CD4-positive, alpha-beta T cell (primary cell): ENCODE results near the gene CNPY2. TPM values are rescaled to one million over a fixed set of nuclear protein-coding genes. Genes with fewer than 3 reads are reported as not detected.
A peak's percentile ranks its signal among the peaks of the same experiment; 100 is the strongest.

Source experiments
- ATAC-seq: fragments of 200-7000 bp; cut with Tn5 transposase; one replicate; pipeline ENCODE4 v1.10.0; 2022; ENCODE audit warnings: mild to moderate bottlenecking; ENCODE audit not compliant: poor library complexity
- CTCF ChIA-PET: fragments of 350-600 bp; sonication (Branson Sonifier 250); formaldehyde crosslinking; loops from one replicate; lab custom pipeline; 2021; ENCODE audit warnings: antibody characterized with exemption, inconsistent platforms; lab: Charles Lee
- POLR2A ChIA-PET: fragments of 350-600 bp; sonication (Branson Sonifier 250); formaldehyde crosslinking; loops from one replicate; lab custom pipeline; 2021; ENCODE audit warnings: antibody characterized with exemption, inconsistent platforms; lab: Charles Lee
- DNase-seq, 14 experiments: peaks; one replicate each; pipeline ENCODE4 v3.0.0-alpha.2; 2013 to 2020; ENCODE audit warnings: mixed read lengths in 2 of 14
- H3K27ac ChIP-seq, 2 donors: one replicate each; pipeline versions ENCODE4 v1.5.1 to v1.7.0; 2013; ENCODE audit warnings: low read length in 2 of 2, low read depth in 1 of 2, mild to moderate bottlenecking in 1 of 2
- H3K27me3 ChIP-seq, 2 experiments: 1 replicate in 1 of 2; 2 replicates in 1 of 2; pipeline versions ENCODE4 v1.6.1 to v1.7.0; 2013; ENCODE audit warnings: low read length in 2 of 2, control low read depth in 1 of 2, mild to moderate bottlenecking in 1 of 2, moderate library complexity in 1 of 2; ENCODE audit not compliant: insufficient read depth in 2 of 2, control insufficient read depth in 1 of 2
- H3K36me3 ChIP-seq: one replicate; pipeline ENCODE4 v1.6.1; 2013; ENCODE audit warnings: low read length, control low read depth; ENCODE audit not compliant: insufficient read depth
- H3K4me1 ChIP-seq: one replicate; pipeline ENCODE4 v1.6.1; 2013; ENCODE audit warnings: low read length, control low read depth; ENCODE audit not compliant: insufficient read depth
- H3K4me3 ChIP-seq: one replicate; pipeline ENCODE4 v1.5.1; 2013; ENCODE audit warnings: mild to moderate bottlenecking, low read length, moderate library complexity
- H3K9me3 ChIP-seq, 2 experiments: 1 replicate in 1 of 2; 2 replicates in 1 of 2; pipeline versions ENCODE4 v1.6.1 to v1.7.0; 2013; ENCODE audit warnings: low read length in 2 of 2, mild to moderate bottlenecking in 2 of 2, control low read depth in 1 of 2, moderate library complexity in 1 of 2; ENCODE audit not compliant: control insufficient read depth in 1 of 2, insufficient read depth in 1 of 2
- H3K27ac Mint-ChIP-seq: one replicate; pipeline ENCODE4 v1.8.0; 2020; ENCODE audit warnings: mixed read lengths
- H3K27me3 Mint-ChIP-seq: one replicate; pipeline ENCODE4 v1.8.0; 2021; ENCODE audit warnings: mixed read lengths
- H3K36me3 Mint-ChIP-seq: one replicate; pipeline ENCODE4 v1.8.0; 2021; ENCODE audit warnings: low read depth, mixed read lengths
- H3K4me1 Mint-ChIP-seq: one replicate; pipeline ENCODE4 v1.8.0; 2021; ENCODE audit warnings: low read depth, mixed read lengths
- H3K4me3 Mint-ChIP-seq: one replicate; pipeline ENCODE4 v1.8.0; 2020; ENCODE audit warnings: mild to moderate bottlenecking, mixed read lengths
- H3K9me3 Mint-ChIP-seq: one replicate; pipeline ENCODE4 v1.8.0; 2020; ENCODE audit warnings: mixed read lengths
- CTCF ChIP-seq: fragments of 200-600 bp; IDR thresholded peaks from one replicate; pipeline ENCODE4 v1.8.0; 2022; ENCODE audit warnings: antibody characterized with exemption, mild to moderate bottlenecking
- intact Hi-C, 2 experiments: fragments of 100-400 bp; cut with DNase I in 1 of 2; cut with micrococcal nuclease in 1 of 2; formaldehyde crosslinking; loops; one replicate each; pipeline versions ENCODE4 v1.15.1 to v1.9.0; 2023 to 2025; cut with DNase I, micrococcal nuclease
- total RNA-seq, 174 experiments: library from RNA in 2 of 174; stranded (reverse) in 2 of 174; gene quantifications; one replicate each; pipeline ENCODE4 v1.2.3 and lab custom pipeline; 2021 to 2026

CNPY2 gene
- total RNA-seq, 2 experiments from 2014 or later = 30.5 to 33.4 TPM

DNA sequence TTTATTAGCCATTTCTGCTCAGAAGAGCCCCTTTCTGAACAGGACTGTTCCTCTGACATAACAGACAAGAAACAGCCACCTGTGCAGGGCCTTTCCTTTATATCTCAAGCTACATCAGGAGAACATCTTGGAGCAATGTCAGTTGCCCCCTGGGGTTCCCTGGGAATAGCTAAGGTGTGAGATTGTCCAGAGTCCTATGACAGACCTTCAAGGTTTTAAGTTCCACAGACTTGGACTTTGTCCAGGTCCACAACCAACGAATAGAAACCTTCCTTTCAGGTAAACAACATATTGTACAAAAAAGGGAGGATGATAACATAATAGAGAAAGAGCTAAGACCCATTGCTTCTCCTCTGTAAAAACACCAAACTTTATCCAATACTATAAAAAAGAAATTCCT, 25.8 kb upstream of the CNPY2 start:
- no peak for DNase-seq
- Mint-ChIP-seq H3K36me3 (peaks cover 60% of the 10 kb centered on the region), H3K4me1 (peaks cover 44% of the 10 kb centered on the region), H3K9me3 (no peaks in the 10 kb centered on the region), H3K27ac (peak overlapping the region; percentile 75), H3K4me3 (no peak overlapping the region), H3K27me3 (no peaks in the 10 kb centered on the region)
- ATAC-seq = no peak
- no peak overlapping the region for H3K4me3 ChIP-seq
- H3K27me3 ChIP-seq = no peaks in the 10 kb centered on the region
- H3K36me3 ChIP-seq = peaks cover 45% of the 10 kb centered on the region
- POLR2A ChIA-PET = interaction anchor here (1.1 to 4.3 kb wide), 3 partner anchors 17 to 83 kb away, joined by 3 to 33 read pairs (median 9); partner anchors contain the start of genes CNPY2 and STAT2
- intact Hi-C loops = no loop called here
- no peaks in the 10 kb centered on the region for H3K9me3 ChIP-seq
- peaks cover 37% of the 10 kb centered on the region for H3K4me1 ChIP-seq
- TF ChIP-seq CTCF = no peak
- peak overlapping the region; percentile 44 to 52 for H3K27ac ChIP-seq
- CTCF ChIA-PET = interaction anchor here (0.8 to 0.9 kb wide), 2 partner anchors 19 to 25 kb away, joined by 4 read pairs; partner anchors contain the start of genes CNPY2 and STAT2

GRCh38 chr12:56339158-56339422, 23.3 kb upstream of the CNPY2 start:
- POLR2A ChIA-PET = interaction anchor here (0.6 to 3.4 kb wide), 21 partner anchors 9 to 1139 kb away, joined by 3 to 150 read pairs (median 5); partner anchors contain the start of genes CNPY2, RAB5B, RNF41 and SMARCC2
- no peaks in the 10 kb centered on the region for H3K9me3 ChIP-seq
- no peak for TF ChIP-seq CTCF
- H3K4me1 ChIP-seq = peaks cover 42% of the 10 kb centered on the region
- H3K4me1 Mint-ChIP-seq = peaks cover 56% of the 10 kb centered on the region
- H3K36me3 ChIP-seq = peaks cover 31% of the 10 kb centered on the region
- peak overlapping the region; percentile 66 for H3K4me3 ChIP-seq
- peak overlapping the region; percentile 93 for H3K27ac Mint-ChIP-seq
- H3K27me3 ChIP-seq = no peaks in the 10 kb centered on the region
- CTCF ChIA-PET = interaction anchor here (1.2 to 1.7 kb wide), 5 partner anchors 21 to 125 kb away, joined by 3 to 10 read pairs (median 4); partner anchors contain the start of genes CNPY2, COQ10A and STAT2
- peak overlapping the region; percentile 90 to 96 for H3K27ac ChIP-seq
- intact Hi-C loops = loop anchor here (1.0 to 2.0 kb wide), 2 partner anchors 20 to 22 kb away; no protein-coding TSS in a partner anchor
- ATAC-seq (no peak), DNase-seq (peak in 1 of 14 experiments; percentile 11)
- peak overlapping the region; percentile 90 for H3K4me3 Mint-ChIP-seq
- H3K9me3 Mint-ChIP-seq = no peaks in the 10 kb centered on the region
- peaks cover 44% of the 10 kb centered on the region for H3K36me3 Mint-ChIP-seq
- no peaks in the 10 kb centered on the region for H3K27me3 Mint-ChIP-seq

DNA sequence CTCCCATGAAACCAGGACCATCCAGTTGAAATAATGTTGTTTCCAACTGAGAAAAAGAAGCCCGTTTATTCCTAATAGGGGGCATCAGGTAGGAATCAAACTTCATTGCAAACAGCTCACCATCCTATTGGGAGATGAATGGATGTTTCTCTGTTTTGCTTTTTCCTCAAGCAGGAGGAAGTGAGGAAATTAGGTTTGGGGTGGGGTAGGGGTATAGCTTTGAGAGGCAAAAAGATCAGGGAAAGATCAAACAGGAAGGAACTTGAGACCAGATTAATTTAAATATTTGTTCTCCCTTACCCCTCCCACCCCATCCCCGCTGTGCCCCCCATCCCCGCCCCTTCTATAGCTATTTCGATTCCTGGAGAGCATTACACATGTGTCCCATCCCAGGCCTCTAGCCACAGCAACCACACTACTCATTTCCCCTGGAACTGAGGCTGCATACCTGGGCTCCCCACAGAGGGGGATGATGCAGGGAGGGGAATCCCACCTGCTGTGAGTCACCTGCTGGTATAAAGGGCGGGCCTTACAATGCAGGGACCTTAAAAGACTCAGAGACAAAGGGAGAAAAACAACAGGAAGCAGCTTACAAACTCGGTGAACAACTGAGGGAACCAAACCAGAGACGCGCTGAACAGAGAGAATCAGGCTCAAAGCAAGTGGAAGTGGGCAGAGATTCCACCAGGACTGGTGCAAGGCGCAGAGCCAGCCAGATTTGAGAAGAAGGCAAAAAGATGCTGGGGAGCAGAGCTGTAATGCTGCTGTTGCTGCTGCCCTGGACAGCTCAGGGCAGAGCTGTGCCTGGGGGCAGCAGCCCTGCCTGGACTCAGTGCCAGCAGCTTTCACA, 22.7 kb upstream of the CNPY2 start, which contains the start of gene IL23A:
IL23A (plus strand) TSS at position 577 of the 850 bp plus-strand sequence; CDS start at position 738, 161 bp downstream.
- H3K4me3 ChIP-seq = peak within 1 kb of the TSS; percentile 66
- CTCF ChIA-PET = interaction anchor here (1.2 to 1.7 kb wide), 6 partner anchors 8 to 126 kb away, joined by 3 to 10 read pairs (median 4); partner anchors contain the start of genes CNPY2, COQ10A and STAT2
- intact Hi-C loops = loop anchor here (1.0 to 2.0 kb wide), 4 partner anchors 21 to 127 kb away; partner anchors contain the start of gene STAT2 (in 1 of the 2)
- peak within 1 kb of the TSS; percentile 93 for H3K27ac Mint-ChIP-seq
- H3K4me3 Mint-ChIP-seq = peak within 1 kb of the TSS; percentile 90
- ATAC-seq = peak; percentile 80
- peak within 1 kb of the TSS; percentile 90 to 96 for H3K27ac ChIP-seq
- no peaks in the 10 kb centered on the region for H3K9me3 ChIP-seq
- H3K4me1 Mint-ChIP-seq = peaks cover 62% of the 10 kb centered on the region
- peaks cover 25% of the 10 kb centered on the region for H3K36me3 ChIP-seq
- POLR2A ChIA-PET = interaction anchor here (0.6 to 3.4 kb wide), 22 partner anchors 9 to 1139 kb away, joined by 3 to 150 read pairs (median 5); partner anchors contain the start of genes CNPY2, RAB5B, RNF41 and SMARCC2
- TF ChIP-seq CTCF = no peak
- H3K4me1 ChIP-seq = peaks cover 44% of the 10 kb centered on the region
- peaks cover 44% of the 10 kb centered on the region for H3K36me3 Mint-ChIP-seq
- peak; percentile 59 to 97 (median 80) for DNase-seq
- H3K9me3 Mint-ChIP-seq = no peaks in the 10 kb centered on the region
- no peaks in the 10 kb centered on the region for H3K27me3 ChIP-seq
- H3K27me3 Mint-ChIP-seq = no peaks in the 10 kb centered on the region
